A673 (cell line): ENCODE data around the gene ZNF396. TPM values are rescaled to one million over a fixed set of nuclear protein-coding genes. Genes with fewer than 3 reads are reported as not detected.
A peak's percentile ranks its signal among the peaks of the same experiment; 100 is the strongest.

Experiments used
- BruUV-seq: library from RNA; stranded (reverse); fragments of 400-500 nt; replicated peaks from 2 replicates; lab custom pipeline; 2021; lab: Mats Ljungman, UMichigan
- CTCF ChIA-PET: fragments of 300-600 bp; sonication (Branson Sonifier 250); formaldehyde crosslinking; loops from one replicate; lab custom pipeline; 2022; ENCODE audit warnings: antibody characterized with exemption; lab: Charles Lee
- POLR2A ChIA-PET: fragments of 300-600 bp; sonication (Branson Sonifier 250); formaldehyde crosslinking; loops from one replicate; lab custom pipeline; 2022; ENCODE audit warnings: antibody characterized with exemption; ENCODE audit not compliant: low non-redundant PET; lab: Charles Lee
- DNase-seq: peaks from one replicate; pipeline ENCODE4 v3.0.0-alpha.2; 2015; ENCODE audit warnings: low spot score
- H3K27ac ChIP-seq: fragments of 200-600 bp; sonication (generic); 2 replicates; pipeline ENCODE4 v1.5.1; 2016; ENCODE audit warnings: mixed run types, low read depth, mild to moderate bottlenecking, mixed read lengths, antibody characterized with exemption, low read length; ENCODE audit not compliant: poor library complexity, severe bottlenecking
- H3K27me3 ChIP-seq: fragments of 200-600 bp; sonication (generic); replicated peaks from 2 replicates; pipeline ENCODE4 v1.6.1; 2017; ENCODE audit warnings: mixed run types, low read depth, mild to moderate bottlenecking, mixed read lengths, antibody characterized with exemption, low read length; ENCODE audit not compliant: insufficient read depth, poor library complexity
- H3K36me3 ChIP-seq: fragments of 200-600 bp; sonication (generic); 2 replicates; pipeline ENCODE4 v1.6.1; 2016; ENCODE audit warnings: mixed run types, mild to moderate bottlenecking, mixed read lengths, antibody characterized with exemption, low read length; ENCODE audit not compliant: insufficient read depth, poor library complexity, severe bottlenecking
- H3K4me1 ChIP-seq: fragments of 200-600 bp; sonication (generic); 2 replicates; pipeline ENCODE4 v1.6.1; 2017; ENCODE audit warnings: mixed run types, mild to moderate bottlenecking, mixed read lengths, antibody characterized with exemption, low read length; ENCODE audit not compliant: insufficient read depth, poor library complexity, severe bottlenecking
- H3K4me3 ChIP-seq: fragments of 200-600 bp; sonication (generic); 2 replicates; pipeline ENCODE4 v1.5.1; 2016; ENCODE audit warnings: low read depth, mixed run types, mild to moderate bottlenecking, mixed read lengths, low read length; ENCODE audit not compliant: poor library complexity, severe bottlenecking
- H3K9me3 ChIP-seq: fragments of 200-600 bp; sonication (generic); 2 replicates; pipeline ENCODE4 v1.6.1; 2016; ENCODE audit warnings: mixed run types, low read depth, mild to moderate bottlenecking, mixed read lengths, antibody characterized with exemption, low read length; ENCODE audit not compliant: poor library complexity, severe bottlenecking
- CTCF ChIP-seq: fragments of 300-800, 200-600 bp; sonication (generic); conservative IDR thresholded peaks from 2 replicates; pipeline ENCODE4 v1.5.1; 2017; ENCODE audit warnings: low read depth, mild to moderate bottlenecking, antibody characterized with exemption, low read length, moderate library complexity, mixed read lengths
- EZH2 ChIP-seq: fragments of 200-600 bp; sonication (generic); IDR thresholded peaks from 2 replicates; pipeline ENCODE4 v1.6.1; 2017; ENCODE audit warnings: borderline replicate concordance, low read depth, mild to moderate bottlenecking, mixed read lengths, antibody characterized with exemption, low read length; ENCODE audit not compliant: poor library complexity, severe bottlenecking
- intact Hi-C: fragments of 100-400 bp; cut with micrococcal nuclease; formaldehyde crosslinking; loops from one replicate; pipeline ENCODE4 v1.10.0; 2022; ENCODE audit not compliant: unreplicated experiment
- total RNA-seq: library from RNA; stranded (reverse); gene quantifications from 2 replicates; pipeline ENCODE4 v1.2.3, GENCODE V29; 2021

The ZNF396 gene
- total RNA-seq, 1 experiment from 2014 or later, result 0.84 TPM

- H3K9me3 ChIP-seq, result no peaks in the 10 kb centered on the region
- intact Hi-C loops, result no loop called here
- ChIA-PET CTCF (interaction anchor here (0.6 kb wide), 1 partner anchor 87 kb away, joined by 4 read pairs; no protein-coding TSS in a partner anchor), POLR2A (no interaction called here)
- H3K36me3 ChIP-seq, result peaks cover 21% of the 10 kb centered on the region
- peak; percentile 96 for DNase-seq
- peaks cover 5% of the 10 kb centered on the region for H3K4me1 ChIP-seq
- no peak for TF ChIP-seq CTCF
- TF ChIP-seq EZH2, result no peak
- peak within 1 kb of the TSS; percentile 97 for H3K27ac ChIP-seq
- no TSS peak for BruUV-seq
- no peaks in the 10 kb centered on the region for H3K27me3 ChIP-seq
- H3K4me3 ChIP-seq, result peak within 1 kb of the TSS; percentile 76
Measured at GRCh38 chr18:35343936-35344735, 33.0 kb downstream of the ZNF396 start, which contains the start of gene ZNF24. TSS of gene ZNF24 (minus strand) at chr18:35344420. CDS start at chr18:35340650, 3,770 bp downstream.

GRCh38 chr18:35343488-35343935, 33.6 kb downstream of the ZNF396 start:
- Histone ChIP-seq H3K36me3 (peaks cover 27% of the 10 kb centered on the region), H3K4me1 (peaks cover 5% of the 10 kb centered on the region), H3K27me3 (no peaks in the 10 kb centered on the region), H3K9me3 (no peaks in the 10 kb centered on the region), H3K27ac (peak overlapping the region; percentile 97), H3K4me3 (peak overlapping the region; percentile 76)
- intact Hi-C loops, result no loop called here
- ChIA-PET POLR2A (no interaction called here), CTCF (no interaction called here)
- no peak for DNase-seq
- TF ChIP-seq EZH2 (no peak), CTCF (no peak)
- TSS peak; percentile 48 for BruUV-seq

GRCh38 chr18:35337286-35337685, 39.9 kb downstream of the ZNF396 start:
- no TSS peak for BruUV-seq
- ChIA-PET POLR2A (no interaction called here), CTCF (no interaction called here)
- no peaks in the 10 kb centered on the region for H3K27me3 ChIP-seq
- H3K9me3 ChIP-seq, result no peaks in the 10 kb centered on the region
- no peaks in the 10 kb centered on the region for H3K4me1 ChIP-seq
- DNase-seq, result no peak
- no peak overlapping the region for H3K27ac ChIP-seq
- intact Hi-C loops, result no loop called here
- peaks cover 84% of the 10 kb centered on the region for H3K36me3 ChIP-seq
- TF ChIP-seq CTCF (no peak), EZH2 (no peak)
- H3K4me3 ChIP-seq, result no peak overlapping the region
